ENCODE data around the gene ARHGAP24. TPM values are rescaled to one million over a fixed set of nuclear protein-coding genes. Genes with fewer than 3 reads are reported as not detected.

Gene ARHGAP24
- total and polyA plus RNA-seq, 10 of the 15 experiments (the other 5 are each of a cell fraction or from before 2014, with no cell fraction given): 0.10 to 4.2 (median 0.52) TPM

DNA sequence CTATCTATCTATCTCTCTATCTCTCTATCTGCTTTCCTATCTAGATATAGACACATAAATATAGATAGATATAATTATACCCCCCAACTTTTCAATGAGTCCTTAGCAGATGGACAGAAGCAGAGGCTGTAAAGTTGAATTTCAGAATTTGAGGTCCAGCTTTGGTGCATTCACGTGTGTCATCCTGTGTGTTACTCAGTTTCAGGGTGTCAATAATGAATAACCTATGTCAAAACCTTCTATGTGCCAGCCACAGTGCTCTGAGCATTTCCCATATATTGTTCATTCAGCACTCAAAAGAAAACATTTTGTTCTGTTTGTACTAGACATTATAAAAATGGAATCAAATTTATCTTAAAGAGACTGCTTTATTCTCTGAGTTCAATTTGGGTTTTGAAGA lies 310.0 kb downstream of the ARHGAP24 start:
- no peak overlapping the region for H3K4me3 ChIP-seq
- 0% methylated on average over 1 of the region's 1 CpG for WGBS (ENCODE audit: insufficient coverage, insufficient replicate concordance, low lambda C conversion rate, missing lambda C conversion rate)
- ChIA-PET SMC1A (ENCODE audit: uncharacterized antibody, unreplicated experiment) (interaction anchor here (0.8 to 1.8 kb wide), 2 partner anchors 12 to 15 kb away, joined by 3 to 4 read pairs; no protein-coding TSS in a partner anchor), RAD21 (ENCODE audit: unreplicated experiment) (no interaction called here), POLR2A (no interaction called here), CTCF (interaction anchor here (4.9 kb wide), 1 partner anchor 12 kb away, joined by 33 read pairs; no protein-coding TSS in a partner anchor)
- no peaks in the 10 kb centered on the region for H3K36me3 ChIP-seq (ENCODE audit: control insufficient read depth in 2 of 2, insufficient read depth in 2 of 2, low read length in 1 of 2)
- H2AFZ ChIP-seq (ENCODE audit: control insufficient read depth, low read depth, low read length): no peak overlapping the region
- intact Hi-C loops (cut with micrococcal nuclease; ENCODE audit: unreplicated experiment): no loop called here
- ATAC-seq (peak; percentile 53), DNase-seq (ENCODE audit: low read depth, low spot score) (no peak), FAIRE-seq (no peak)
- no peak overlapping the region for H3K9ac ChIP-seq (ENCODE audit: control insufficient read depth, insufficient read depth, low read length)
- H3K4me1 ChIP-seq (ENCODE audit: control insufficient read depth, insufficient read depth, low read length): no peaks in the 10 kb centered on the region
- TF ChIP-seq ZBTB11 (CRISPR knock-in tag; IDR thresholded peaks at IDR 0.05) (no peak), CBX5 (IDR thresholded peaks at IDR 0.05; ENCODE audit: low read depth) (no peak)
- no peaks in the 10 kb centered on the region for H3K27me3 ChIP-seq (replicated peaks in 1 of 2; ENCODE audit: control insufficient read depth in 2 of 2, insufficient read depth in 2 of 2, low read length in 1 of 2)
- H3K4me2 ChIP-seq (ENCODE audit: control insufficient read depth, insufficient read depth): no peak overlapping the region
- in situ Hi-C loops (cut with MboI): no loop called here
- no peaks in the 10 kb centered on the region for H4K20me1 ChIP-seq (ENCODE audit: control insufficient read depth, insufficient read depth)
- BruUV-seq (replicated peaks): no TSS peak
- no peaks in the 10 kb centered on the region for H3K9me3 ChIP-seq (replicated peaks; ENCODE audit: control insufficient read depth, insufficient read depth, low read length)
- no peaks in the 10 kb centered on the region for H3K79me2 ChIP-seq (ENCODE audit: control insufficient read depth, insufficient read depth, low read length)
- H3K27ac ChIP-seq (ENCODE audit: control insufficient read depth, insufficient read depth): no peak overlapping the region

DNA sequence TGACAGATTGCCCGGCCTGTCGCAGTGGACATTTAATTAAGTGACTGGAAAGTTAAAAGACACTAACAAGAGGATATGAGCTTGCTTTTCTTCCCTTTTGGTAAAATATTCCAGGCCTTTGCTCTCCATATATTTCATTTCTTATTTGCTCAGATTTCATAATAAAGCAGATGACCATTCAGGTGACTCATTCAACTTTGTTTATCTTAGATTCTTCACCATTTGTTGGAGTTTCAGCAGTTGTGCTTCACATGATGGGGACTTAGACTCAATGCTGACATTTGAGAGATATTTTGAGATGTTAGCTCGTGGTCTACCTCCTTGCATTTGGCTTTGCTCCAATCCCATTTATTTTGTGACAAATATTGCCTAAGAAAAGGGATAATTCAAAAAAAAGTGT lies 312.2 kb downstream of the ARHGAP24 start:
- Histone ChIP-seq H3K27me3 (replicated peaks in 1 of 2; ENCODE audit: control insufficient read depth in 2 of 2, insufficient read depth in 2 of 2, low read length in 1 of 2) (no peaks in the 10 kb centered on the region), H4K20me1 (ENCODE audit: control insufficient read depth, insufficient read depth) (no peaks in the 10 kb centered on the region), H2AFZ (ENCODE audit: control insufficient read depth, low read depth, low read length) (no peak overlapping the region), H3K79me2 (ENCODE audit: control insufficient read depth, insufficient read depth, low read length) (no peaks in the 10 kb centered on the region), H3K27ac (ENCODE audit: control insufficient read depth, insufficient read depth) (no peak overlapping the region), H3K9ac (ENCODE audit: control insufficient read depth, insufficient read depth, low read length) (no peak overlapping the region), H3K4me2 (ENCODE audit: control insufficient read depth, insufficient read depth) (no peak overlapping the region), H3K36me3 (ENCODE audit: control insufficient read depth in 2 of 2, insufficient read depth in 2 of 2, low read length in 1 of 2) (no peaks in the 10 kb centered on the region), H3K4me3 (no peak overlapping the region), H3K4me1 (ENCODE audit: control insufficient read depth, insufficient read depth, low read length) (no peaks in the 10 kb centered on the region), H3K9me3 (replicated peaks; ENCODE audit: control insufficient read depth, insufficient read depth, low read length) (no peaks in the 10 kb centered on the region)
- in situ Hi-C loops (cut with MboI) (no loop called here), intact Hi-C loops (cut with micrococcal nuclease; ENCODE audit: unreplicated experiment) (no loop called here)
- ChIA-PET CTCF (interaction anchor here (1.8 to 3.2 kb wide), 3 partner anchors 8 to 40 kb away, joined by 4 to 10 read pairs (median 9); no protein-coding TSS in a partner anchor), RAD21 (ENCODE audit: unreplicated experiment) (interaction anchor here (1.2 kb wide), 1 partner anchor 8 kb away, joined by 5 read pairs; no protein-coding TSS in a partner anchor), POLR2A (no interaction called here), SMC1A (ENCODE audit: uncharacterized antibody, unreplicated experiment) (interaction anchor here (1.4 to 3.1 kb wide), 3 partner anchors 9 to 40 kb away, joined by 3 to 15 read pairs (median 6); no protein-coding TSS in a partner anchor)
- FAIRE-seq (no peak), DNase-seq (ENCODE audit: low read depth, low spot score) (no peak), ATAC-seq (no peak)
- 35% methylated on average over 3 of the region's 3 CpGs for WGBS (ENCODE audit: insufficient coverage, insufficient replicate concordance, low lambda C conversion rate, missing lambda C conversion rate)
- BruUV-seq (replicated peaks): no TSS peak
- TF ChIP-seq RFX5 (IDR thresholded peaks at IDR 0.05; ENCODE audit: low read depth, low read length) (no peak), TCF3 (IDR thresholded peaks at IDR 0.05; ENCODE audit: borderline replicate concordance, insufficient read depth, low read depth, low read length) (no peak)
